ENCODE measurements around the gene PCSK5. TPM values are rescaled to one million over a fixed set of nuclear protein-coding genes. Genes with fewer than 3 reads are reported as not detected.

PCSK5 gene
- polyA plus RNA-seq, 1 donor (not counting 4 experiments of a cell fraction or from before 2014, with no cell fraction given) = 1.9 TPM

DNA sequence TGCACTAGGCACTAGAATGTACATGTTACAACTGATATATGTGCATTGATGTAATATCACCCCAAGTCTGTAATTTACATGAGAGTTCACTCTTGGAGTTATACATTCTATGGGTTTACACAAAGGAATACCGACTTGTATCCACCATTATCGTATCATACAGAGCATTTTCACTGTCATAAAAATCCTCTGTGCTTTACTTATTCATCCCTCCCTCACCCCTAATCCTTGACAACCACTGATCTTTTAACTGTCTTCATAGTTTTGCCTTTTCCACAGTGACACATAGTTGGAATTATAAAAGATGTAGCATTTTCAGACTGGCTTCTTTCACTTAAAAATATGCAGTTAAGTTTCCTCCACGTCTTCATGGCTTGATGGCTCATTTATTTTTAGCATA is 514.9 kb downstream of the PCSK5 start:
- no peaks in the 10 kb centered on the region for H3K36me3 ChIP-seq (ENCODE audit: control insufficient read depth in 2 of 2, extremely low read depth in 1 of 2, insufficient read depth in 2 of 2, low read length in 2 of 2)
- no peaks in the 10 kb centered on the region for H4K20me1 ChIP-seq (ENCODE audit: control insufficient read depth, extremely low read depth, insufficient read depth, low read length)
- no peaks in the 10 kb centered on the region for H3K79me2 ChIP-seq (ENCODE audit: control insufficient read depth, insufficient read depth, low read length)
- H3K9me1 ChIP-seq (ENCODE audit: control insufficient read depth, extremely low read depth, insufficient read depth, low read length) = no peaks in the 10 kb centered on the region
- TF ChIP-seq, protein P1, sequence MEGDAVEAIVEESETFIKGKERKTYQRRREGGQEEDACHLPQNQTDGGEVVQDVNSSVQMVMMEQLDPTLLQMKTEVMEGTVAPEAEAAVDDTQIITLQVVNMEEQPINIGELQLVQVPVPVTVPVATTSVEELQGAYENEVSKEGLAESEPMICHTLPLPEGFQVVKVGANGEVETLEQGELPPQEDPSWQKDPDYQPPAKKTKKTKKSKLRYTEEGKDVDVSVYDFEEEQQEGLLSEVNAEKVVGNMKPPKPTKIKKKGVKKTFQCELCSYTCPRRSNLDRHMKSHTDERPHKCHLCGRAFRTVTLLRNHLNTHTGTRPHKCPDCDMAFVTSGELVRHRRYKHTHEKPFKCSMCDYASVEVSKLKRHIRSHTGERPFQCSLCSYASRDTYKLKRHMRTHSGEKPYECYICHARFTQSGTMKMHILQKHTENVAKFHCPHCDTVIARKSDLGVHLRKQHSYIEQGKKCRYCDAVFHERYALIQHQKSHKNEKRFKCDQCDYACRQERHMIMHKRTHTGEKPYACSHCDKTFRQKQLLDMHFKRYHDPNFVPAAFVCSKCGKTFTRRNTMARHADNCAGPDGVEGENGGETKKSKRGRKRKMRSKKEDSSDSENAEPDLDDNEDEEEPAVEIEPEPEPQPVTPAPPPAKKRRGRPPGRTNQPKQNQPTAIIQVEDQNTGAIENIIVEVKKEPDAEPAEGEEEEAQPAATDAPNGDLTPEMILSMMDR (optimal IDR thresholded peaks at IDR 0.05 in 1 of 3, IDR thresholded peaks at IDR 0.05 in 1 of 3, conservative IDR thresholded peaks at IDR 0.05 in 1 of 3; ENCODE audit: extremely low read depth in 1 of 3, insufficient read depth in 2 of 3, low read length in 3 of 3) = no peak
- TF ChIP-seq EZH2 (IDR thresholded peaks at IDR 0.05; ENCODE audit: low read length) = no peak
- no peak for DNase-seq (ENCODE audit: low read depth, low spot score)
- no peak overlapping the region for H3K4me3 ChIP-seq (ENCODE audit: control insufficient read depth in 2 of 3, extremely low read depth in 1 of 3, insufficient read depth in 2 of 3, low read depth in 1 of 3, low read length in 3 of 3)
- H3K9me3 ChIP-seq (ENCODE audit: control insufficient read depth, low read depth, low read length) = no peaks in the 10 kb centered on the region
- no peak overlapping the region for H2AFZ ChIP-seq (ENCODE audit: control insufficient read depth, low read length)
- no peak for FAIRE-seq
- dilution Hi-C loops (cut with MboI; ENCODE audit: extremely low pct_ligation_motif_present, low sequenced_read_pairs) = no loop called here
- no peak overlapping the region for H3K27ac ChIP-seq (ENCODE audit: control insufficient read depth, insufficient read depth, low read length)
- H3K27me3 ChIP-seq (ENCODE audit: control insufficient read depth, extremely low read depth, insufficient read depth, low read length) = no peaks in the 10 kb centered on the region
- no peak overlapping the region for H3K9ac ChIP-seq (ENCODE audit: control insufficient read depth, extremely low read depth, insufficient read depth, low read length)
- H3K4me1 ChIP-seq (ENCODE audit: control insufficient read depth, extremely low read depth, insufficient read depth, low read length) = peaks cover 8% of the 10 kb centered on the region
- H3K4me2 ChIP-seq (ENCODE audit: control insufficient read depth, extremely low read depth, insufficient read depth, low read depth, low read length) = no peak overlapping the region

DNA sequence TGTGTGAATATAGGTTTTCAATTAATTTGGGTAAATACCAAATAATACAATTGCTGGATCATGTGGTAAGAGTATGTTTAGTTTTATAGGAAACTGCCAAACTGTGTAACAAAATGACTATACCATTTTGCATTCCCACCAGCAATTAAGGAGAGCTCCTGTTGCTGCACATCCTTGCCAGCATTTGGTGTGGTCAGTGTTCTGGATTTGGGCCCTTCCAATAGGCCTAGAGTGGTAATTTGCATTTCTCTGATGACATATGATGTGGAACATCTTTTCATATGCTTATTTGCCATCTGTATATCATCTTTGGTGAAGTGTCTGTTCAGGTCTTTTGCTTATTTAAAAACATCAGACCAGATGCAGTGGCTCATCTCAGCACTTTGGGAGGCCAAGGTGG is 515.4 kb downstream of the PCSK5 start:
- TF ChIP-seq, protein P1 (optimal IDR thresholded peaks at IDR 0.05 in 1 of 3, IDR thresholded peaks at IDR 0.05 in 1 of 3, conservative IDR thresholded peaks at IDR 0.05 in 1 of 3; ENCODE audit: extremely low read depth in 1 of 3, insufficient read depth in 2 of 3, low read length in 3 of 3) = no peak
- no peak for TF ChIP-seq EZH2 (IDR thresholded peaks at IDR 0.05; ENCODE audit: low read length)

More for the DNA sequence above, 515.4 kb downstream of the PCSK5 start:
- H3K36me3 ChIP-seq (ENCODE audit: control insufficient read depth in 2 of 2, extremely low read depth in 1 of 2, insufficient read depth in 2 of 2, low read length in 2 of 2) = no peaks in the 10 kb centered on the region
- DNase-seq (ENCODE audit: low read depth, low spot score) (no peak), FAIRE-seq (no peak)
- H3K9me1 ChIP-seq (ENCODE audit: control insufficient read depth, extremely low read depth, insufficient read depth, low read length) = no peaks in the 10 kb centered on the region
- H3K4me3 ChIP-seq (ENCODE audit: control insufficient read depth in 2 of 3, extremely low read depth in 1 of 3, insufficient read depth in 2 of 3, low read depth in 1 of 3, low read length in 3 of 3) = no peak overlapping the region
- H3K4me1 ChIP-seq (ENCODE audit: control insufficient read depth, extremely low read depth, insufficient read depth, low read length) = peaks cover 3% of the 10 kb centered on the region
- no peaks in the 10 kb centered on the region for H4K20me1 ChIP-seq (ENCODE audit: control insufficient read depth, extremely low read depth, insufficient read depth, low read length)
- no peak overlapping the region for H2AFZ ChIP-seq (ENCODE audit: control insufficient read depth, low read length)
- H3K27ac ChIP-seq (ENCODE audit: control insufficient read depth, insufficient read depth, low read length) = no peak overlapping the region
- H3K9ac ChIP-seq (ENCODE audit: control insufficient read depth, extremely low read depth, insufficient read depth, low read length) = no peak overlapping the region
- H3K4me2 ChIP-seq (ENCODE audit: control insufficient read depth, extremely low read depth, insufficient read depth, low read depth, low read length) = no peak overlapping the region
- no peaks in the 10 kb centered on the region for H3K27me3 ChIP-seq (ENCODE audit: control insufficient read depth, extremely low read depth, insufficient read depth, low read length)
- dilution Hi-C loops (cut with MboI; ENCODE audit: extremely low pct_ligation_motif_present, low sequenced_read_pairs) = no loop called here
- no peaks in the 10 kb centered on the region for H3K79me2 ChIP-seq (ENCODE audit: control insufficient read depth, insufficient read depth, low read length)
- no peaks in the 10 kb centered on the region for H3K9me3 ChIP-seq (ENCODE audit: control insufficient read depth, low read depth, low read length)
